Chondrocyte (in vitro differentiated cells): ENCODE results near the gene RNF5. TPM values are rescaled to one million over a fixed set of nuclear protein-coding genes. Genes with fewer than 3 reads are reported as not detected.

Experiments used
- DNase-seq: peaks from one replicate; pipeline ENCODE4 v3.0.0; 2021; ENCODE audit warnings: mixed read lengths, low spot score
- H3K27ac Mint-ChIP-seq: one replicate; pipeline ENCODE4 v1.8.0; 2021; ENCODE audit warnings: mild to moderate bottlenecking, moderate library complexity, mixed read lengths; ENCODE audit not compliant: unreplicated experiment
- H3K27me3 Mint-ChIP-seq: 2 replicates; pipeline ENCODE4 v1.8.0; 2021; ENCODE audit warnings: low read depth, mixed read lengths
- H3K36me3 Mint-ChIP-seq: 2 replicates; pipeline ENCODE4 v1.8.0; 2021; ENCODE audit warnings: low read depth, mixed read lengths
- H3K4me1 Mint-ChIP-seq: 2 replicates; pipeline ENCODE4 v1.8.0; 2021; ENCODE audit warnings: low read depth, mild to moderate bottlenecking, mixed read lengths
- H3K4me3 Mint-ChIP-seq: one replicate; pipeline ENCODE4 v1.8.0; 2021; ENCODE audit warnings: mild to moderate bottlenecking, moderate library complexity, mixed read lengths; ENCODE audit not compliant: unreplicated experiment
- H3K9me3 Mint-ChIP-seq: 2 replicates; pipeline ENCODE4 v1.8.0; 2021; ENCODE audit warnings: low read depth, mixed read lengths
- total RNA-seq: library from RNA; stranded (reverse); gene quantifications from 3 replicates; pipeline ENCODE4 v1.2.1, GENCODE V29; 2021
- TF ChIP-seq, protein P1 (sequence below): fragments of 200-600 bp; sonication (generic); IDR thresholded peaks from 2 replicates; pipeline ENCODE4 v1.5.0; 2021; ENCODE audit warnings: antibody characterized with exemption, mild to moderate bottlenecking, moderate library complexity

RNF5 gene
- total RNA-seq, 1 donor from 2014 or later = 45.2 TPM

DNA sequence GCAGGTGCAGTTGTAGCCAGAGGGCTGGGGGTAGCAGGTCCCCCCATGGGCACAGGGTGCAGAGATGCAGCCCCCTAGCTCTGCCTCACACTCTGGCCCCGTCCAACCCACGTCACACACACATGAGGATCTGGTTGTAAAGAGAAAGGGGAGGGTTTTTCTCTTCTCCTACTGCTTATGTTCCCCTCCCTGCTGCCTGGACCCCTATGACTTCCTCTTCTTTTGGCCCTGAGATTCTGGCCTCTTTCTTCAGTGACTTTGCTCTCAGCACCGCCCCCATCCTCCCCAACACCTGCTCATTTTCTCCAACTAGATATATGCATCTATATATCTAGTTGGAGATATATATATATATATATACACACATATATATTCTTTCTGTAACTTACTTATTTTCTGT is 35.9 kb downstream of the RNF5 start:
- TF ChIP-seq, protein P1, sequence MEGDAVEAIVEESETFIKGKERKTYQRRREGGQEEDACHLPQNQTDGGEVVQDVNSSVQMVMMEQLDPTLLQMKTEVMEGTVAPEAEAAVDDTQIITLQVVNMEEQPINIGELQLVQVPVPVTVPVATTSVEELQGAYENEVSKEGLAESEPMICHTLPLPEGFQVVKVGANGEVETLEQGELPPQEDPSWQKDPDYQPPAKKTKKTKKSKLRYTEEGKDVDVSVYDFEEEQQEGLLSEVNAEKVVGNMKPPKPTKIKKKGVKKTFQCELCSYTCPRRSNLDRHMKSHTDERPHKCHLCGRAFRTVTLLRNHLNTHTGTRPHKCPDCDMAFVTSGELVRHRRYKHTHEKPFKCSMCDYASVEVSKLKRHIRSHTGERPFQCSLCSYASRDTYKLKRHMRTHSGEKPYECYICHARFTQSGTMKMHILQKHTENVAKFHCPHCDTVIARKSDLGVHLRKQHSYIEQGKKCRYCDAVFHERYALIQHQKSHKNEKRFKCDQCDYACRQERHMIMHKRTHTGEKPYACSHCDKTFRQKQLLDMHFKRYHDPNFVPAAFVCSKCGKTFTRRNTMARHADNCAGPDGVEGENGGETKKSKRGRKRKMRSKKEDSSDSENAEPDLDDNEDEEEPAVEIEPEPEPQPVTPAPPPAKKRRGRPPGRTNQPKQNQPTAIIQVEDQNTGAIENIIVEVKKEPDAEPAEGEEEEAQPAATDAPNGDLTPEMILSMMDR = no peak
- Mint-ChIP-seq H3K27me3 (peaks cover 18% of the 10 kb centered on the region), H3K9me3 (peaks cover 4% of the 10 kb centered on the region), H3K4me3 (no peak overlapping the region), H3K36me3 (no peaks in the 10 kb centered on the region), H3K4me1 (no peaks in the 10 kb centered on the region), H3K27ac (no peak overlapping the region)
- DNase-seq = no peak

DNA sequence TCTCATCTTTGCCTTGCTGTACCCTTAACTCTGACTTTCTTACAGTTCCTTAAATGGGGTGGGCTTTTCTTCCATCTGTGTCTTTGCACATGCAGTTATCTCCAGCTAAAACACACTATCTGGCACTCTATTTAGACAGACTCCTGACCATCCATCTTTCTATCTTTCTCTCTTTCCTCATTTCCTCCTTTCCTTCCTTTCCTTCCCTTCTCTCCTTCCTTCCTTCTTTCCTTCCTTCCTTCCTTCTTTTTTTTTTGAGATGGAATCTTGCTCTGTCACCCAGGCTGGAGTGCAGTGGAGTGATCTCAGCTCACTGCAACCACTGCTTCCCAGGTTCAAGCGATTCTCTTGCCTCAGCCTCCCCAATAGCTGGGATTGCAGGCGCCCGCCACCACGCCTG is 37.4 kb downstream of the RNF5 start:
- no peak overlapping the region for H3K4me3 Mint-ChIP-seq
- TF ChIP-seq, protein P1 = no peak
- no peaks in the 10 kb centered on the region for H3K4me1 Mint-ChIP-seq
- H3K9me3 Mint-ChIP-seq = peaks cover 4% of the 10 kb centered on the region
- no peak overlapping the region for H3K27ac Mint-ChIP-seq
- no peak for DNase-seq
- H3K27me3 Mint-ChIP-seq = peaks cover 25% of the 10 kb centered on the region
- H3K36me3 Mint-ChIP-seq = no peaks in the 10 kb centered on the region

DNA sequence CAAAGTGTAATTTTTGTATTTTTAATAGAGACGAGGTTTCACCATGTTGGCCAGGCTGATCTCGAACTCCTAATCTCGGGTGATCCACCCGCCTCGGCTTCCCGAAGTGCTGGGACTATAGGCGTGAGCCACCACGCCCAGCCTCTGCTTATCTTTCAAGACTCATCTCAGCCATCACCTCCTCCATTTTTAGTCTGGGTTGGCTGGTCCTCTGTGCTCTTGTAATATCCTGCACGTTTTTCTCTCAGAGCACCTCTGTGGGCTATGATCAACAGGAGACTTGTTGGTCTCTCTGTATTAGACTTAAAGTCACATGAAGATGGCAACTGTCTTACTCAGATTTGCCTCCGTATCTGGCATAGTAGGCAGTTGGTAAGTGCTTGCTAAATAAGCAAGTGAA is 38.1 kb downstream of the RNF5 start:
- DNase-seq = no peak
- peaks cover 25% of the 10 kb centered on the region for H3K27me3 Mint-ChIP-seq
- H3K27ac Mint-ChIP-seq = no peak overlapping the region

DNA sequence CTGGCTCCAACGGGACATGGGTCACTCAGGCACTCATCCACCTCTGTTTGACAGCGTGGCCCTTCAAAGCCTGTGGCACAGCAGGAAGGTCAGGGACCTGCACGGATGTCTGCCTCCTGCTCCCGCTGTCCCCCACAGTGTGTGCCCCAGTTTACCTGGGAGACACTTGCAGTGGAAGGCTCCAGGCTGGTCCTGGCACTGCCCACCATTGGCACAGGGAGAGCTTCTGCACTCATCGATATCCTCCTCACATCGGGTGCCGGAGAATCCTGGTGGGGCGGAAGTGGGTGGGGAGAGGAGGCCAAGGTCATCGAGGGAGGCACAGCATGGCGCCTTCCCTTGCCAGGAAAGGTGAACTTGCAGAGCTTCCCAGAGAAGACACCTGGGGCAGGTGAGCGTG is 38.8 kb downstream of the RNF5 start:
- TF ChIP-seq, protein P1 = no peak
- H3K4me3 Mint-ChIP-seq = no peak overlapping the region
- peaks cover 4% of the 10 kb centered on the region for H3K9me3 Mint-ChIP-seq
- H3K4me1 Mint-ChIP-seq = no peaks in the 10 kb centered on the region
- peaks cover 25% of the 10 kb centered on the region for H3K27me3 Mint-ChIP-seq
- no peak for DNase-seq
- no peak overlapping the region for H3K27ac Mint-ChIP-seq
- H3K36me3 Mint-ChIP-seq = no peaks in the 10 kb centered on the region

More for the DNA sequence above, 38.1 kb downstream of the RNF5 start:
- Mint-ChIP-seq H3K4me3 (no peak overlapping the region), H3K36me3 (no peaks in the 10 kb centered on the region), H3K4me1 (no peaks in the 10 kb centered on the region), H3K9me3 (peaks cover 4% of the 10 kb centered on the region)
- TF ChIP-seq, protein P1 = no peak

DNA sequence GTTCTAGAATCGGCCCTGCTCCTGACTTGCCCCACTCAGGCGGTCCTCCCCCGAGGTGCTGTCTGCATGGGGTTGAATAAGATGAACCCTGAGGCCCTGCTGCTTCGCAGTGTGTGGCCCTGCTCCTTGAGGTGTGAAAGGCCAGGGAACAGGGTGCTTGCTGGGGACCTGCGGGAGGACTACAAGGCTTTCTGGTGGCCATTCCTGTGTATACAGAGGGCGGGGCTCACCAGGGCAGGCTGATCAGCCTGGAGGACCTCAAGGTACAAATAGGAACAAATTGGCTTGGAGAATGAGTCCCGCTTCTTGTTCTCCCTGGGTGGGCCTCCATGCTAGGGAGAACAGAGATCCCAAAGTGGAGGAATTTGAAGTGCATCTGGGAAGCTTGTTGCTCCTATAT is 40.0 kb downstream of the RNF5 start:
- Mint-ChIP-seq H3K4me1 (no peaks in the 10 kb centered on the region), H3K27me3 (peaks cover 25% of the 10 kb centered on the region)

More for the DNA sequence above, 40.0 kb downstream of the RNF5 start:
- H3K36me3 Mint-ChIP-seq = no peaks in the 10 kb centered on the region
- DNase-seq = no peak
- no peak overlapping the region for H3K4me3 Mint-ChIP-seq
- H3K27ac Mint-ChIP-seq = no peak overlapping the region
- TF ChIP-seq, protein P1 = no peak
- H3K9me3 Mint-ChIP-seq = peaks cover 4% of the 10 kb centered on the region
